RWPE2 (cell line): Measurements from ENCODE around the gene TSPYL2.

ENCODE experiments used
- ATAC-seq: fragments of 200-7000 bp; cut with Tn5 transposase; 3 replicates; pipeline ENCODE4 v1.9.1; 2021; ENCODE audit warnings: low read depth
- DNase-seq: peaks from one replicate; pipeline ENCODE4 v3.0.0-alpha.2; 2020; ENCODE audit warnings: low spot score
- H3K27ac ChIP-seq: fragments of 450-650 bp; 2 replicates; pipeline ENCODE4 v1.5.1; 2017; ENCODE audit warnings: mild to moderate bottlenecking; ENCODE audit not compliant: poor library complexity, severe bottlenecking
- H3K27me3 ChIP-seq: fragments of 250-450 bp; sonication (Bioruptor Pico); 2 replicates; pipeline ENCODE4 v1.5.1; 2021; ENCODE audit warnings: mild to moderate bottlenecking, moderate library complexity; ENCODE audit not compliant: insufficient read depth, poor library complexity, severe bottlenecking
- H3K36me3 ChIP-seq: fragments of 250-450 bp; sonication (Bioruptor Pico); 2 replicates; pipeline ENCODE4 v1.5.1; 2020; ENCODE audit warnings: low read depth, mild to moderate bottlenecking, moderate library complexity
- H3K4me1 ChIP-seq: fragments of 250-450 bp; sonication (Bioruptor Pico); 2 replicates; pipeline ENCODE4 v1.5.1; 2021; ENCODE audit warnings: mild to moderate bottlenecking, moderate library complexity; ENCODE audit not compliant: insufficient read depth, poor library complexity, severe bottlenecking
- H3K4me3 ChIP-seq: fragments of 250-450 bp; sonication (Bioruptor Pico); 2 replicates; pipeline ENCODE4 v1.5.1; 2021; ENCODE audit warnings: mild to moderate bottlenecking, moderate library complexity; ENCODE audit not compliant: severe bottlenecking
- H3K9me3 ChIP-seq: fragments of 250-450 bp; sonication (Bioruptor Pico); 2 replicates; pipeline ENCODE4 v1.5.1; 2021; ENCODE audit warnings: mild to moderate bottlenecking, moderate library complexity; ENCODE audit not compliant: severe bottlenecking
- TF ChIP-seq, protein P1 (sequence below): fragments of 450-650 bp; IDR thresholded peaks from one replicate; pipeline ENCODE4 v1.5.1; 2017; ENCODE audit warnings: mild to moderate bottlenecking, moderate library complexity; ENCODE audit not compliant: poor library complexity, severe bottlenecking

Gene TSPYL2

DNA sequence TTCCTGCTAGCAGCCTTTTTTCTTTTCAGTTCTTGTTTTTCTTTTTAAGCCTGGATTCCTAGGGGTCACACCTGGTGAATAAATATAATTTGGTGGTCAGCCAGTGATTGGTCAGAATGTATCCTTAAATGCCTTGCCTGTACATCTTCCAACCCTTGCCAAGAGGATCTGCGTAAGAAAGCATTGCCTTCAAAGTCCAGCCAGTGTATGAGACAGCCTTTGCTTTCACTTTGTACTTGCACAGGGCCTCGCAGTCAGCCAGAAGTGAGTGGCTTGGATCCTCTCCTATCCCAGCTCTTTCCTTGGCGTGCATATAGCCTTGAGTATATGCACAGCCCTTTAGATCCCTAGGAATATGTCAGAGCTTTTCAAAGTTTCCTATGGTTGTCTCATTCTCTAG lies 33.9 kb downstream of the TSPYL2 start:
- H3K4me1 ChIP-seq = no peaks in the 10 kb centered on the region
- no peak overlapping the region for H3K27ac ChIP-seq
- no peaks in the 10 kb centered on the region for H3K36me3 ChIP-seq
- no peak overlapping the region for H3K4me3 ChIP-seq
- TF ChIP-seq, protein P1, sequence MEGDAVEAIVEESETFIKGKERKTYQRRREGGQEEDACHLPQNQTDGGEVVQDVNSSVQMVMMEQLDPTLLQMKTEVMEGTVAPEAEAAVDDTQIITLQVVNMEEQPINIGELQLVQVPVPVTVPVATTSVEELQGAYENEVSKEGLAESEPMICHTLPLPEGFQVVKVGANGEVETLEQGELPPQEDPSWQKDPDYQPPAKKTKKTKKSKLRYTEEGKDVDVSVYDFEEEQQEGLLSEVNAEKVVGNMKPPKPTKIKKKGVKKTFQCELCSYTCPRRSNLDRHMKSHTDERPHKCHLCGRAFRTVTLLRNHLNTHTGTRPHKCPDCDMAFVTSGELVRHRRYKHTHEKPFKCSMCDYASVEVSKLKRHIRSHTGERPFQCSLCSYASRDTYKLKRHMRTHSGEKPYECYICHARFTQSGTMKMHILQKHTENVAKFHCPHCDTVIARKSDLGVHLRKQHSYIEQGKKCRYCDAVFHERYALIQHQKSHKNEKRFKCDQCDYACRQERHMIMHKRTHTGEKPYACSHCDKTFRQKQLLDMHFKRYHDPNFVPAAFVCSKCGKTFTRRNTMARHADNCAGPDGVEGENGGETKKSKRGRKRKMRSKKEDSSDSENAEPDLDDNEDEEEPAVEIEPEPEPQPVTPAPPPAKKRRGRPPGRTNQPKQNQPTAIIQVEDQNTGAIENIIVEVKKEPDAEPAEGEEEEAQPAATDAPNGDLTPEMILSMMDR = no peak
- no peak for DNase-seq
- peak; percentile 46; the same call in 2 of the 3 replicates for ATAC-seq
- H3K9me3 ChIP-seq = no peaks in the 10 kb centered on the region
- H3K27me3 ChIP-seq = no peaks in the 10 kb centered on the region

DNA sequence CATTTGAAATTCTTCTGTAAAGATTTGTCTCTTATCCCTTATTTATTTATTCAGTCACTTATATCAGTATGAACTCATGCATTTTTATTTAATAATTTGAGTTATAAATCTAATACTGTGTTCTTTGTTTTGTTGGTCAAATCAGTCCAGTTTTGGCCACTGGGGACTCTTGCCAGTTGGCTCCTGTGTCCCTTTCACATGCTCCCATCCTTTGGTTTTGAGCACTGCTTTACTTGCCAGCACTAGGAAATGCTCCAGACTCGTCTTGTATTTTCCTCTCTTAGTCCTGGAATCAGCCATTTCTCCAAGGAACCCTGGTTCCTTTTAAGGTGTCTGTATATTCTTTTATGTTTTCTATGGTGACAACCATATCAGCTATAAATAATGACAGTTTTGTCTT lies 39.8 kb downstream of the TSPYL2 start:
- ATAC-seq = no peak

DNA sequence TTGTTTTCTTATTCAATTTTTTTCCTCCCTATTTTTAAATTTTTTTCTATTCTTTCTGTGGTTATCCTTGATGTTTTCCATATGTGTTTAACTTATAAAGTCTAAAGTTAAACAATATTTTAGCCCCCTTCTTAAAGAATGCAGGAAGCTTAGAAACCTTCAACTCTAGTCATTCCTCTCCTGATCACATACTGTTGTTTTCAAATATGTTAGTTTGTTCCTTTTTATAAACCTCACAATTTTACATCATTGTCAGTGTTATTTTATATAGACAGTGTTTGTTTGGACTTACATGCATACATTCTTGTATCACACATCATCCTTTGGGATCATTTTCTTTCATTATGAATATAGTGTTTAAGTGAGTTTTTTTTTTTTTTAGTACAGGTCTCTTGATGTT lies 43.3 kb downstream of the TSPYL2 start:
- H3K4me3 ChIP-seq = no peak overlapping the region
- H3K4me1 ChIP-seq = no peaks in the 10 kb centered on the region
- TF ChIP-seq, protein P1 = no peak
- no peak overlapping the region for H3K27ac ChIP-seq
- H3K27me3 ChIP-seq = no peaks in the 10 kb centered on the region
- ATAC-seq (no peak), DNase-seq (no peak)
- H3K36me3 ChIP-seq = no peaks in the 10 kb centered on the region
- no peaks in the 10 kb centered on the region for H3K9me3 ChIP-seq

More for the DNA sequence above, 39.8 kb downstream of the TSPYL2 start:
- no peak overlapping the region for H3K4me3 ChIP-seq
- no peaks in the 10 kb centered on the region for H3K9me3 ChIP-seq
- no peaks in the 10 kb centered on the region for H3K27me3 ChIP-seq
- H3K4me1 ChIP-seq = no peaks in the 10 kb centered on the region
- no peak for DNase-seq
- H3K27ac ChIP-seq = no peak overlapping the region
- TF ChIP-seq, protein P1 = no peak
- no peaks in the 10 kb centered on the region for H3K36me3 ChIP-seq

DNA sequence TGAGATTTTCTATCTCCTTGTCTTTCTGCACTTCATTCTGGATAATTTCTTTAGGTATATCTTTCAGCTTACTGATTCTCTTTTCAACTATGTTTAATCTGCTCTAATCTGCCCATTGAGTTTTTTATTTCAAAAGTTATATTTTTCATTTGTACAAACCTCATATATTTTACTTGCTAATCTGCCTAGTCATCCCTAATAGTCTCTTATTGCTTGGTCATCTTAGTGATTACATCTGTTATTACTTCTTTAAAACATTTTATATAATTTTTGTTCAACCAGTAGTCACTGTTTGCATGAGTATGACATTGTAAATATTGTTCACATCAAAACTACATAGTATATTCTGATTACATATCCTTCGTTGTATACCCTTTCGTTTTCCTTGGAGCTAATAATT lies 44.2 kb downstream of the TSPYL2 start:
- TF ChIP-seq, protein P1 = no peak
- no peak overlapping the region for H3K4me3 ChIP-seq
- H3K4me1 ChIP-seq = no peaks in the 10 kb centered on the region
- H3K27ac ChIP-seq = no peak overlapping the region
- no peaks in the 10 kb centered on the region for H3K27me3 ChIP-seq
- H3K36me3 ChIP-seq = no peaks in the 10 kb centered on the region
- ATAC-seq = no peak
- H3K9me3 ChIP-seq = no peaks in the 10 kb centered on the region
- no peak for DNase-seq

DNA sequence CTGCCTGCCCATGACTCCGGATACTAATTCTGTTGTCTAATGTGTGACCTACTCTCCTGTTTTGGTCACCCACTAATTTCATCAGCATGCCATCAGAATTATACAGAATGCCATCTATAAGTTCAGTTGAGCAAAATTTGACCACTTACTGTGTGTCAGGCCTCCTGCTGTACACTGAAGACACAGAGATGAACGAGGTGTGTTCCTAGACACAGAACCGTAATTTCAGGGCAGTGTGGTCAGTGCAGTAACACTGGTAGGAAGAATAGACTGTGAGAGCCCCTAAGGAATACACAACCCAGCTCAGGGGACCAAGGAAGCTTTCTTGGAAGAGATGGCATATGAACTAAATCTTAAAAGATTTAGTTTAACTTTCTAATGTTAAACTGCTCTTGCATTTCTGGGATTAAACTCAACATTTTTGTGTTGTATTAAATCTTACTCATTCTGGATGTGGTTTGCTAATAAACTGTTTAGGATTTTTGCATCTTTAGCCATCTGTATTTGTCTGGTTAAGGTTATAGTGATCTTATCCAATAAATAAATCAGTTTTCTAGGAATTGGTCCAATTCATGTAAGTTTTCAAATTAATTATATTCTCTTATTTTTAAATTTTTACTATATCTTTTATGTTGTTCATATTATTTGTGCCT lies 46.1 kb downstream of the TSPYL2 start:
- TF ChIP-seq, protein P1 = no peak
- ATAC-seq = no peak
- Histone ChIP-seq H3K4me3 (no peak overlapping the region), H3K27me3 (no peaks in the 10 kb centered on the region), H3K4me1 (no peaks in the 10 kb centered on the region), H3K9me3 (no peaks in the 10 kb centered on the region), H3K36me3 (no peaks in the 10 kb centered on the region), H3K27ac (no peak overlapping the region)
- no peak for DNase-seq
